ENCODE measurements around the gene SGMS1.
"Not testable (repeated sequence)": the region's sequence is repeated elsewhere in the genome, so short reads cannot be mapped to it uniquely, and the experiment has no call there.

SGMS1 gene

DNA sequence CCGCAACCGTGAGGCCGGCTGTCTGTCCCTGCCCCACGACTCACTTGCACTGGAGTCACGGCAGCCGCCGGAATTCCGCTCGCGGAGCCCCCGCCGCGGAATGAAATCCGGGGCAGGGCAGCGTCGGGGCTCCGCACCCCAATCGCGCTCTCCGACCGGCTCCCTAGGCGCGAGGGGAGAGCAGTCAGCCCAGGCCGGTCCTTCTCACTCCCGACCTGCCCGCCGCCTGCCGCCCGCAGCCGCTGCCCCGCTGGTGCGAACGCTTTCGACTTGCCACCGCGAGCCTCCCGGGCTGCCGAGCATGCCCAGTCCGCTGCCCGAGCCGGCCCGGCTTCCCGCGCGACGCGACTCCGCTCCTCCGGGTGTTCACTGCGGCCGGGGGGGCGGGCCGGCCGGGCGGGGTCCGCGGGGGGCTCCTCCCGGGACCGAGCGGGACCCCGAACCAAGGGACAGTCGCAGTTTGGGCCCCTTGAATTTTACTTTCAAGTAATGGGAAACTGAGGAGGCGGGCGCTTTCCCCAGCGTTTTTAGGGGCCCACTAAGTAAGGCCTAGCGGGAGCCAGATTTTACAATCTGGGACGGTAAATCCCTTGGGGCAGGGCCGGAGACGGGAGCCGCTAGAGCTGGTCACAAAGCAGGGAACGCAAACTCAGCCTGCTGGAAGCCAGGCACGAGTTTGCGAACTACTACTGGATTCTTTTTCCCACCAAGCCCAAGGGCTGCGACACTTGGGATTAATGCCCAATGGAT is at the start of gene SGMS1:
SGMS1 (minus strand) TSS at position 294 of the 750 bp plus-strand sequence. CDS start 279,842 bp downstream, outside the sequence.
- TF ChIP-seq, protein P1, sequence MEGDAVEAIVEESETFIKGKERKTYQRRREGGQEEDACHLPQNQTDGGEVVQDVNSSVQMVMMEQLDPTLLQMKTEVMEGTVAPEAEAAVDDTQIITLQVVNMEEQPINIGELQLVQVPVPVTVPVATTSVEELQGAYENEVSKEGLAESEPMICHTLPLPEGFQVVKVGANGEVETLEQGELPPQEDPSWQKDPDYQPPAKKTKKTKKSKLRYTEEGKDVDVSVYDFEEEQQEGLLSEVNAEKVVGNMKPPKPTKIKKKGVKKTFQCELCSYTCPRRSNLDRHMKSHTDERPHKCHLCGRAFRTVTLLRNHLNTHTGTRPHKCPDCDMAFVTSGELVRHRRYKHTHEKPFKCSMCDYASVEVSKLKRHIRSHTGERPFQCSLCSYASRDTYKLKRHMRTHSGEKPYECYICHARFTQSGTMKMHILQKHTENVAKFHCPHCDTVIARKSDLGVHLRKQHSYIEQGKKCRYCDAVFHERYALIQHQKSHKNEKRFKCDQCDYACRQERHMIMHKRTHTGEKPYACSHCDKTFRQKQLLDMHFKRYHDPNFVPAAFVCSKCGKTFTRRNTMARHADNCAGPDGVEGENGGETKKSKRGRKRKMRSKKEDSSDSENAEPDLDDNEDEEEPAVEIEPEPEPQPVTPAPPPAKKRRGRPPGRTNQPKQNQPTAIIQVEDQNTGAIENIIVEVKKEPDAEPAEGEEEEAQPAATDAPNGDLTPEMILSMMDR (IDR thresholded peaks at IDR 0.05; ENCODE audit: low read depth, low read length, missing control alignments) = no peak
- DNase-seq (ENCODE audit: low read depth) = no peak
- H3K4me3 ChIP-seq (ENCODE audit: low read depth, low read length) = peak within 1 kb of the TSS; percentile 74

- DNase-seq (ENCODE audit: low read depth); H3K4me3 ChIP-seq (ENCODE audit: low read depth, low read length): not testable (repeated sequence)
Measured at GRCh38 chr10:50672152-50672551, 48.4 kb upstream of the SGMS1 start.

- DNase-seq (ENCODE audit: low read depth); H3K4me3 ChIP-seq (ENCODE audit: low read depth, low read length): not testable (repeated sequence)
Measured at GRCh38 chr10:50671645-50672044, 47.9 kb upstream of the SGMS1 start.

- not testable (repeated sequence) for DNase-seq (ENCODE audit: low read depth); H3K4me3 ChIP-seq (ENCODE audit: low read depth, low read length)
Measured at GRCh38 chr10:50669957-50670356, 46.2 kb upstream of the SGMS1 start.

DNA sequence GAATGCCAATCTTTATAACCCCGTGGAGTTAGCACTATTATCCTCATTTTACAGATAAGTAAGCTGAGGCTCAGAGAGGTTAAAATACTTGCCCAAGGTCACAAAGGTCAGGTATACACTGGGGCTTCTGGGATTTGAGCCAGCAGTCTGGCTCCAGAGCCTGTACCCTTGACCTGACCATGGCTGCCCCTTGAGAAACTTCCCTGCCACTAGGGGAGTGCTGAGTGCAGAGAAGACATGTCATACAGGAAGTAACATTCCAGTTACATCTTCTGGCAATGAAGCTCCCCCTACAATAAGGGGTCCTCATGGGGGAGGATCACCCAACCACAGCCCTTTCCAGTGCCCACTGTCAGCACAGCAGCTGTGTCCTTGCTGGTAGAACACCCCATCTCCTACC is 43.6 kb upstream of the SGMS1 start:
- H3K4me3 ChIP-seq (ENCODE audit: low read depth, low read length); DNase-seq (ENCODE audit: low read depth): not testable (repeated sequence)

DNA sequence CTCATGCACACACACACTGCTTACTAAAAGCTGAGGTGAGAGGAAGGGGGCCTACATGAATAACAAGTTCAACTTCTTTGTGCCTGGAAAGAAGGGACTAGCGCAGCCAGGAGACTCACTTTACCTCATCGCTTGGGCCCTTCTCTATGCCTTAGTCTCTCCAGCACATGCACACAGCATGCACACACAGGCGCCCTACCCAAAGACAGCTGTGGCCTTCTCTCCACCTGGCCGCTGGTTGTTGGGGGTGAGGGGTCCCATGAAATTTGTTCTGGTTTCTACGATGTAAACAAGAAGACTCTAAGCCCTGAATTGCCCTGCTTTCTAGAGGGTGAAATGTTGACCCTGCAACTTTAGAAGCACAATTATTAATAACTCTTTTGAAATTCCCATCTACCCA is 38.7 kb upstream of the SGMS1 start:
- not testable (repeated sequence) for H3K4me3 ChIP-seq (ENCODE audit: low read depth, low read length); DNase-seq (ENCODE audit: low read depth)

DNA sequence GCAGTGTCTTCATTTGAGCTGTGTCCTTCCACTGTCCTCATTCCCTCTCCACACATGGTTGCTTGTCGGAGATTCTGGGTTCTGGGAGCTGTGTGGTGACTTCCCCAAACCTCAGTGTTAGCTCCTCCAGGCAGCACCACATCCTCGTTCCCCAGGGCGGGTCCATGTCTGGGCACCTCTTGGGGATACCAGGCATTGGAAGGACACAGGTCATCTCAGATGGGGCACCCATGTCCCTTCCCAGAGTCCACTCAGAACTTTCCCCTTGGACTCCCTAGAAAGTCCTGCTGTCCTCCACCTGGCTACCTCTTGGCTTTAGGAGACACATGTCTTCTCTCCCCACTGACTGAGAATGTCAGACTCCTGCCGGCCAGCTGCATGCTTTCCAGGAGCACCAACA is 37.8 kb upstream of the SGMS1 start:
- not testable (repeated sequence) for DNase-seq (ENCODE audit: low read depth); H3K4me3 ChIP-seq (ENCODE audit: low read depth, low read length)

GRCh38 chr10:50659865-50660730 is 36.3 kb upstream of the SGMS1 start:
- H3K4me3 ChIP-seq (ENCODE audit: low read depth, low read length) = peak overlapping the region; percentile 28
- TF ChIP-seq, protein P1 (IDR thresholded peaks at IDR 0.05; ENCODE audit: low read depth, low read length, missing control alignments) = peak; percentile 66
- DNase-seq (ENCODE audit: low read depth) = peak; percentile 18

- DNase-seq (ENCODE audit: low read depth); H3K4me3 ChIP-seq (ENCODE audit: low read depth, low read length): not testable (repeated sequence)
Measured at GRCh38 chr10:50659016-50659864, 35.5 kb upstream of the SGMS1 start.

GRCh38 chr10:50658165-50658564 is 34.4 kb upstream of the SGMS1 start:
- TF ChIP-seq, protein P1 (IDR thresholded peaks at IDR 0.05; ENCODE audit: low read depth, low read length, missing control alignments) = no peak
- no peak overlapping the region for H3K4me3 ChIP-seq (ENCODE audit: low read depth, low read length)
- DNase-seq (ENCODE audit: low read depth) = no peak
